Loucy (cell line): ENCODE results near the gene AGPAT2.

ENCODE experiments used
- CTCF ChIP-seq: fragments of 200-600 bp; sonication (generic); conservative IDR thresholded peaks from 2 replicates; pipeline ENCODE4 v1.5.1; 2014; ENCODE audit warnings: mild to moderate bottlenecking, antibody characterized with exemption, low read length
- EZH2phosphoT487 ChIP-seq: fragments of 200-600 bp; IDR thresholded peaks from 2 replicates; pipeline ENCODE4 v1.6.1; 2018; ENCODE audit warnings: antibody characterized with exemption, mild to moderate bottlenecking, moderate library complexity, borderline replicate concordance

DNA sequence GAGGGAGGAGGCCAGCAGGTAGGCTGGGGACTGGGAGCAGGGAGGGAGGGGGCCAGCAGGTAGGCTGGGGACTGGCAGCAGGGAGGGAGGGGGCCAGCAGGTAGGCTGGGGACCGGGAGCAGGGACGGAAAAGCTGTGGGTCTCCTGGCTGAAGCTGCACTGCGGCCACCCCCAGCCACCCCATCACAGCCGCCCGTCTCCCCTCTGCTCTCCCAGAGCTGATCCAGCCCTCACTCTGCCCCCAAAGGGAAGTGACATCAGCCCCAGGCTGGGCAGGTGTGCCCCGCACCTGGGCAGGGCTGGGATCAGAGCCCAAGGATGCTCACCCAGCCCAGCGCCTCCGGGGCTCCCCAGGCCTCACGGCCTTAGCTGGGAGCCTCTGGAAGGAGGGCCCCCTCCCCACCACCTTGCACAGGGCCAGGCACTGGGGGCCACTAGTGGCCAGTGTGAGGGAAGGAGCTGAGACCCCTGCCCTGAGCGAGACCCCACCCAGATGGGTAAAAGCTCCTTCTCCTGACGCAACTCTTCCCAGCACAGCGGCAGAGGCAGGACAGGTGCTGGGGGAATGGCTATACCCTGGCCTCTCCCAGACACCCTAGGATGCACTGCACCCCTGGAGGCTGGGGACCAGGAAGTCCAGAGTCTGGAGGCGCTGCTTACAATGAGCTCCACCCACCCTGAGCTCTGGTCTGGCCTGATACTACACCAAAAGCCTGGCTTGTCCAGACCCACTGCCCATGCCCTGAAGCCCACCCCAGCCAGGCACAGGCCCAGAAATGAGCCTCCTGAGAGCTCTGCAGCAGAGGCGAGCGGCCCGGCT is 11.6 kb downstream of the AGPAT2 start:
- TF ChIP-seq EZH2phosphoT487 (no peak), CTCF (no peak)
